DND-41 (cell line): ENCODE measurements around the gene PID1.

Experiments used
- EZH2 ChIP-seq: IDR thresholded peaks from 3 replicates; pipeline ENCODE4 v1.6.1; 2012; ENCODE audit warnings: borderline replicate concordance, low read depth, mild to moderate bottlenecking, moderate library complexity, low read length, inconsistent platforms; ENCODE audit not compliant: severe bottlenecking
- TF ChIP-seq, protein P1 (sequence below): IDR thresholded peaks from 2 replicates; pipeline ENCODE4 v1.5.1; 2012; ENCODE audit warnings: borderline replicate concordance, low read length, moderate library complexity, mild to moderate bottlenecking; ENCODE audit not compliant: poor library complexity, severe bottlenecking; ENCODE audit errors: extremely low read depth

DNA sequence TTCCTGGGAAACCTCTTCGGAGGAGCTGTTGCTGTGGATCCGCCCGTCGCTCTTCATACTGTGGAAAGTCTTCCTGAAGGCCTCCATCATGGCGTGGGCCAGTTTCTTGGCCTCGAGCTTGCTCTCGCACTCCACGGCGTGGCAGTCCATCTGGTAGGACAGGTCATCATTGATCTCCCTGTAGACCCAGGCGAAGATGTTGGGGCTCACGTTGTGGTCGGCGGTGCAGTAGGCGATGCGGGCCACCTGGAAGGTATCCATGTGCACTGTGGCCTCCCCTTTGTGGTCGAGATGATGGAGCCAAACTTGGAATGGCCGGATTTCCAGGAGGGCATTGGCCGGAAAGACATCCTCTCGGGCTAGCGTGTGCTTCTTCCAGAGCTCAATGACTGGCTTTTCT lies 245.4 kb downstream of the PID1 start:
- TF ChIP-seq, protein P1, sequence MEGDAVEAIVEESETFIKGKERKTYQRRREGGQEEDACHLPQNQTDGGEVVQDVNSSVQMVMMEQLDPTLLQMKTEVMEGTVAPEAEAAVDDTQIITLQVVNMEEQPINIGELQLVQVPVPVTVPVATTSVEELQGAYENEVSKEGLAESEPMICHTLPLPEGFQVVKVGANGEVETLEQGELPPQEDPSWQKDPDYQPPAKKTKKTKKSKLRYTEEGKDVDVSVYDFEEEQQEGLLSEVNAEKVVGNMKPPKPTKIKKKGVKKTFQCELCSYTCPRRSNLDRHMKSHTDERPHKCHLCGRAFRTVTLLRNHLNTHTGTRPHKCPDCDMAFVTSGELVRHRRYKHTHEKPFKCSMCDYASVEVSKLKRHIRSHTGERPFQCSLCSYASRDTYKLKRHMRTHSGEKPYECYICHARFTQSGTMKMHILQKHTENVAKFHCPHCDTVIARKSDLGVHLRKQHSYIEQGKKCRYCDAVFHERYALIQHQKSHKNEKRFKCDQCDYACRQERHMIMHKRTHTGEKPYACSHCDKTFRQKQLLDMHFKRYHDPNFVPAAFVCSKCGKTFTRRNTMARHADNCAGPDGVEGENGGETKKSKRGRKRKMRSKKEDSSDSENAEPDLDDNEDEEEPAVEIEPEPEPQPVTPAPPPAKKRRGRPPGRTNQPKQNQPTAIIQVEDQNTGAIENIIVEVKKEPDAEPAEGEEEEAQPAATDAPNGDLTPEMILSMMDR, result no peak
- TF ChIP-seq EZH2, result no peak
